Panc1 (cell line): ENCODE measurements around the gene EPHB2. TPM values are rescaled to one million over a fixed set of nuclear protein-coding genes. Genes with fewer than 3 reads are reported as not detected.

ENCODE experiments used
- ATAC-seq: fragments of 200-7000 bp; cut with Tn5 transposase; 2 replicates; pipeline ENCODE4 v1.9.1; 2020; ENCODE audit warnings: mild to moderate bottlenecking, moderate library complexity
- BruUV-seq: library from RNA; stranded (reverse); fragments of 400-500 nt; replicated peaks from 2 replicates; lab custom pipeline; 2021; lab: Mats Ljungman, UMichigan
- CTCF ChIA-PET: fragments of 300-600 bp; sonication (Branson Sonifier 250); formaldehyde crosslinking; loops from one replicate; lab custom pipeline; 2022; ENCODE audit warnings: antibody characterized with exemption; lab: Charles Lee
- POLR2A ChIA-PET: fragments of 300-600 bp; sonication (Branson Sonifier 250); formaldehyde crosslinking; loops from one replicate; lab custom pipeline; 2022; ENCODE audit warnings: antibody characterized with exemption; lab: Charles Lee
- DNase-seq: peaks from one replicate; pipeline ENCODE4 v3.0.0-alpha.2; 2010; ENCODE audit warnings: low read depth, low spot score
- H3K27ac ChIP-seq: 2 replicates; pipeline ENCODE4 v1.5.1; 2011; ENCODE audit warnings: mild to moderate bottlenecking, low read length, inconsistent platforms
- H3K27me3 ChIP-seq: fragments of 200-500 bp; sonication (Bioruptor generic); 2 replicates; pipeline ENCODE4 v1.6.0; 2014; ENCODE audit warnings: low read length, inconsistent platforms; ENCODE audit not compliant: control insufficient read depth, insufficient read depth
- H3K36me3 ChIP-seq: fragments of 200-500 bp; sonication (Bioruptor generic); 2 replicates; pipeline ENCODE4 v1.5.1; 2014; ENCODE audit warnings: inconsistent platforms, mild to moderate bottlenecking, low read length, moderate library complexity; ENCODE audit not compliant: control insufficient read depth, insufficient read depth
- H3K4me1 ChIP-seq: 2 replicates; pipeline ENCODE4 v1.5.1; 2011; ENCODE audit warnings: inconsistent platforms, mild to moderate bottlenecking, low read length, moderate library complexity; ENCODE audit not compliant: control insufficient read depth, insufficient read depth
- H3K4me3 ChIP-seq, 2 experiments: 2 replicates each; pipeline ENCODE4 v1.5.1; 2011 to 2012; ENCODE audit warnings: low read depth in 2 of 2, low read length in 2 of 2, mild to moderate bottlenecking in 2 of 2, inconsistent platforms in 1 of 2, moderate library complexity in 1 of 2
- H3K9me3 ChIP-seq: fragments of 200-500 bp; sonication (Bioruptor generic); 2 replicates; pipeline ENCODE4 v1.5.1; 2014; ENCODE audit warnings: low read depth, mild to moderate bottlenecking, inconsistent platforms, low read length, moderate library complexity; ENCODE audit not compliant: control insufficient read depth, insufficient read depth
- CTCF ChIP-seq: fragments of 450-650 bp; IDR thresholded peaks from 2 replicates; pipeline ENCODE4 v1.5.1; 2017; ENCODE audit warnings: mild to moderate bottlenecking
- POLR2AphosphoS5 ChIP-seq: IDR thresholded peaks from 2 replicates; pipeline ENCODE4 v1.6.1; 2012; ENCODE audit warnings: mild to moderate bottlenecking, low read depth, low read length, moderate library complexity
- REST ChIP-seq, 2 experiments: IDR thresholded peaks; 2 replicates each; pipeline ENCODE4 v1.6.1; 2011 to 2012; ENCODE audit warnings: low read depth in 2 of 2, control low read depth in 1 of 2, low read length in 1 of 2, mild to moderate bottlenecking in 1 of 2, moderate library complexity in 1 of 2; ENCODE audit not compliant: insufficient read depth in 1 of 2
- SIN3A ChIP-seq: IDR thresholded peaks from 2 replicates; pipeline ENCODE4 v1.6.1; 2012; ENCODE audit warnings: low read depth, mild to moderate bottlenecking, low read length, moderate library complexity, borderline replicate concordance; ENCODE audit not compliant: insufficient read depth
- TCF7L2 ChIP-seq: IDR thresholded peaks from 2 replicates; pipeline ENCODE4 v1.6.1; 2011; ENCODE audit warnings: mild to moderate bottlenecking, low read depth, low read length, inconsistent platforms
- in situ Hi-C: cut with HindIII; loops from 2 replicates; pipeline ENCODE4 v1.10.0; 2016; ENCODE audit warnings: low sequenced_read_pairs, low pct_unique_long_range_greater_than_20kb
- intact Hi-C: fragments of 100-400 bp; cut with micrococcal nuclease; formaldehyde crosslinking; loops from one replicate; pipeline ENCODE4 v1.10.0; 2022; ENCODE audit not compliant: unreplicated experiment
- total RNA-seq: library from RNA; stranded (reverse); gene quantifications from one replicate; pipeline ENCODE4 v1.2.1, GENCODE V29; 2021; ENCODE audit not compliant: unreplicated experiment

EPHB2 gene
- total RNA-seq, 1 experiment from 2014 or later, result 29.0 TPM

- DNase-seq, result no peak
- H3K36me3 ChIP-seq, result no peaks in the 10 kb centered on the region
- H3K4me3 ChIP-seq, result no peak overlapping the region
- TF ChIP-seq REST (IDR thresholded peaks at IDR 0.05; ENCODE audit: insufficient read depth in 1 of 2, low read depth in 2 of 2, low read length in 1 of 2), result no peak
- no peak for TF ChIP-seq CTCF
- TF ChIP-seq SIN3A, result no peak
- no peak for TF ChIP-seq POLR2AphosphoS5
- TF ChIP-seq TCF7L2, result no peak
- in situ Hi-C loops, result no loop called here
- no peaks in the 10 kb centered on the region for H3K4me1 ChIP-seq
- intact Hi-C loops, result no loop called here
- no TSS peak for BruUV-seq
- no peak overlapping the region for H3K27ac ChIP-seq
- POLR2A ChIA-PET, result no interaction called here
- ATAC-seq, result no peak
- H3K9me3 ChIP-seq, result no peaks in the 10 kb centered on the region
- CTCF ChIA-PET, result no interaction called here
- no peaks in the 10 kb centered on the region for H3K27me3 ChIP-seq
Measured at GRCh38 chr1:22848405-22848804, 137.8 kb downstream of the EPHB2 start.

GRCh38 chr1:22849770-22850169 is 139.1 kb downstream of the EPHB2 start:
- in situ Hi-C loops (no loop called here), intact Hi-C loops (no loop called here)
- TF ChIP-seq SIN3A (no peak), POLR2AphosphoS5 (no peak), TCF7L2 (no peak), REST (IDR thresholded peaks at IDR 0.05; ENCODE audit: insufficient read depth in 1 of 2, low read depth in 2 of 2, low read length in 1 of 2) (no peak), CTCF (no peak)
- Histone ChIP-seq H3K27me3 (no peaks in the 10 kb centered on the region), H3K9me3 (no peaks in the 10 kb centered on the region), H3K4me1 (no peaks in the 10 kb centered on the region), H3K27ac (no peak overlapping the region), H3K4me3 (no peak overlapping the region), H3K36me3 (no peaks in the 10 kb centered on the region)
- BruUV-seq, result no TSS peak
- CTCF ChIA-PET, result no interaction called here
- POLR2A ChIA-PET, result no interaction called here
- DNase-seq (no peak), ATAC-seq (no peak)
